Measurements from ENCODE around the gene FXYD2.

GRCh38 chr11:117835576-117835975, 11.0 kb upstream of the FXYD2 start:
- no peak for TF ChIP-seq CTCF (conservative IDR thresholded peaks at IDR 0.05)
- no peak for TF ChIP-seq EZH2 (IDR thresholded peaks at IDR 0.05; ENCODE audit: low read depth)

Data from PC-9 (cell line).